Omental fat pad (tissue), 4 donors: ENCODE data around the gene CCDC183. TPM values are rescaled to one million over a fixed set of nuclear protein-coding genes. Genes with fewer than 3 reads are reported as not detected.
"Not testable (repeated sequence)": the region's sequence is repeated elsewhere in the genome, so short reads cannot be mapped to it uniquely, and the experiment has no call there.

Experiments used
- ATAC-seq: fragments of 150-250 bp; one replicate; pipeline ENCODE4 v1.9.1; 2016; ENCODE audit warnings: mild to moderate bottlenecking, moderate library complexity; ENCODE audit not compliant: low FRiP score
- DNase-seq: peaks from one replicate; pipeline ENCODE4 v3.0.0-alpha.2; 2019; ENCODE audit warnings: low spot score
- total RNA-seq, 4 donors: library from RNA; depleted of rRNA; stranded (reverse); fragments of >200 nt; gene quantifications; one replicate each; pipeline ENCODE4 v1.1.0, GENCODE V29; 2016
- TF ChIP-seq, protein P1 (sequence below), 3 donors: fragments of 450-650 bp; IDR thresholded peaks; one replicate each; pipeline ENCODE4 v1.5.1; 2016 to 2017; ENCODE audit warnings: antibody characterized with exemption in 3 of 3, mild to moderate bottlenecking in 3 of 3, moderate library complexity in 2 of 3

CCDC183 gene
- total RNA-seq, 4 donors from 2014 or later, result 1.5 to 2.8 (median 1.9) TPM

DNA sequence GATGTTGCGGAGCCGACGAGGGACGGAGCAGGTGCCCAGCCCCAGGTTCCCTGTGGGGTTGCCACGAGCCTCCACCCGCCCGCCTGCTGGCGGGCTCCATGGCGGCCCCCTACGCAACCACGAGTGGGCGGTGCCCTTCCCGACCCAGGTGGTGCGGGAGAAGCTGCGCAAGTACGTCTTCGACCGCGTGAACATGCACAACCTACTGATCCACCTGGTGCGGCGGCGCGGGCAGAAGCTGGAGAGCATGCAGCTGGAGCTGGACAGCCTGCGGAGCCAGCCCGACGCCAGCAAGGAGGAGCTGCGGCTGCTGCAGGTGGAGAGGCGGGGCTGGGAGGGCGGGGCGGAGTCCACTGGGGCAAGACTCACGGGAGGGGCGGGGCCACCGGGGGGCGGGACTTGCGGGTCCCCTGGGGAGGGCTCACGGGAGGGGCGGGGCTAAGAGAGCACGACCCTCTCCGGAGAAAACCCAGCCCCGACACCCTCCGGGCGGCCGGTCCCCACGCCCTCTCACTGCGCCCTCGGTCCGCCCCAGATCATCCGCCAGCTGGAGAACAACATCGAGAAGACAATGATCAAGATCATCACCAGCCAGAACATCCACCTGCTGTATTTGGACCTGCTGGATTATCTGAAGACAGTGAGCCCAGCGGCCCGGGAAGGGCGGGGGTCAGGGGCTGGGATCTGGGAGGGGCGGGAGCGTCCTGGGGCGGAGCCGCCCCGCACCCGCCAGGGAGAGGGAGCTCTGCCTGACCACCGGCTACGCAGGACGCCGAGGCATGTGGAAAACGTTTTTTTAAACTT lies 3.9 kb downstream of the CCDC183 start:
- DNase-seq (peak; percentile 65), ATAC-seq (peak; percentile 90)
- TF ChIP-seq, protein P1, sequence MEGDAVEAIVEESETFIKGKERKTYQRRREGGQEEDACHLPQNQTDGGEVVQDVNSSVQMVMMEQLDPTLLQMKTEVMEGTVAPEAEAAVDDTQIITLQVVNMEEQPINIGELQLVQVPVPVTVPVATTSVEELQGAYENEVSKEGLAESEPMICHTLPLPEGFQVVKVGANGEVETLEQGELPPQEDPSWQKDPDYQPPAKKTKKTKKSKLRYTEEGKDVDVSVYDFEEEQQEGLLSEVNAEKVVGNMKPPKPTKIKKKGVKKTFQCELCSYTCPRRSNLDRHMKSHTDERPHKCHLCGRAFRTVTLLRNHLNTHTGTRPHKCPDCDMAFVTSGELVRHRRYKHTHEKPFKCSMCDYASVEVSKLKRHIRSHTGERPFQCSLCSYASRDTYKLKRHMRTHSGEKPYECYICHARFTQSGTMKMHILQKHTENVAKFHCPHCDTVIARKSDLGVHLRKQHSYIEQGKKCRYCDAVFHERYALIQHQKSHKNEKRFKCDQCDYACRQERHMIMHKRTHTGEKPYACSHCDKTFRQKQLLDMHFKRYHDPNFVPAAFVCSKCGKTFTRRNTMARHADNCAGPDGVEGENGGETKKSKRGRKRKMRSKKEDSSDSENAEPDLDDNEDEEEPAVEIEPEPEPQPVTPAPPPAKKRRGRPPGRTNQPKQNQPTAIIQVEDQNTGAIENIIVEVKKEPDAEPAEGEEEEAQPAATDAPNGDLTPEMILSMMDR (IDR thresholded peaks at IDR 0.05), result no peak

DNA sequence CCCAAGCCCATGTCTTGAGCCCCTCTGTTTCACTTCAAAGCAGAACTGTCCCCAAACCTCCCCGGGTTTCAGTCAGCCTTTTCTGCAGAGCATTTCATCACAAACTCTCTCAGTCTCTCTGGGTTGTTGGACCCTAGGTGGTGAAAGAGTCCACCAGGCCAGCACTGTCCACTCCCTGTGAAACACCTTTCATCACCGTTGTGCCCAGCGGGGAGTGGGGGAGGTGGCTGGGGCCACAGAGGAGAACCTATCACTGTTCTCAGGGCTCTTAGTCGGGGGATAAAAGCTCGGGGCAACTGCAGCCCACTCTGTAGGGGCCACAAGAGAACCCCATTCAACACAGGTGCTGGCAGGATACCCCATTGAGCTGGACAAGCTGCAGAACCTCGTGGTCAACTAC lies 6.2 kb downstream of the CCDC183 start:
- TF ChIP-seq, protein P1 (IDR thresholded peaks at IDR 0.05), result no peak
- no peak for DNase-seq

DNA sequence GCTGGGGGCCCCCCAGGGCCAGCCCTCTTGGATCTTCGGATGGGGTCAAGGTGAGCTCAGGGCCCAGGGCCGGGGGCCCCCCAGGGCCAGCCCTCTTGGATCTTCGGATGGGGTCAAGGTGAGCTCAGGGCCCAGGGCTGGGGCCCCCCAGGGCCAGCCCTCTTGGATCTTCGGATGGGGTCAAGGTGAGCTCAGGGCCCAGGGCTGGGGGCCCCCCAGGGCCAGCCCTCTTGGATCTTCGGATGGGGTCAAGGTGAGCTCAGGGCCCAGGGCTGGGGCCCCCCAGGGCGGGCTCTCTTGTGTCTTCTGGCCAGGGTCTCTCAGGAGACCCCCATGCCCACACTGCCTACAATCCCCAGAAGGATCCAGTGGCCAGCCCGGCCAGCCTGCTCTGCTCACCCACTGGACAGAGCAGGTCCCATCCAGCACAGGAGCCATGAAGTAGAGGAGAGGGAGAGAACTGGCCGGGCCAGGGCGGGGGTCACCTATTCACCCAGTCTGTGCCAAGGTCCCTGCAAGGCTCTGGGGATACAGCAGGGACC lies 6.9 kb downstream of the CCDC183 start:
- not testable (repeated sequence) for ATAC-seq, DNase-seq

More for the DNA sequence above, 6.2 kb downstream of the CCDC183 start:
- no peak for ATAC-seq

DNA sequence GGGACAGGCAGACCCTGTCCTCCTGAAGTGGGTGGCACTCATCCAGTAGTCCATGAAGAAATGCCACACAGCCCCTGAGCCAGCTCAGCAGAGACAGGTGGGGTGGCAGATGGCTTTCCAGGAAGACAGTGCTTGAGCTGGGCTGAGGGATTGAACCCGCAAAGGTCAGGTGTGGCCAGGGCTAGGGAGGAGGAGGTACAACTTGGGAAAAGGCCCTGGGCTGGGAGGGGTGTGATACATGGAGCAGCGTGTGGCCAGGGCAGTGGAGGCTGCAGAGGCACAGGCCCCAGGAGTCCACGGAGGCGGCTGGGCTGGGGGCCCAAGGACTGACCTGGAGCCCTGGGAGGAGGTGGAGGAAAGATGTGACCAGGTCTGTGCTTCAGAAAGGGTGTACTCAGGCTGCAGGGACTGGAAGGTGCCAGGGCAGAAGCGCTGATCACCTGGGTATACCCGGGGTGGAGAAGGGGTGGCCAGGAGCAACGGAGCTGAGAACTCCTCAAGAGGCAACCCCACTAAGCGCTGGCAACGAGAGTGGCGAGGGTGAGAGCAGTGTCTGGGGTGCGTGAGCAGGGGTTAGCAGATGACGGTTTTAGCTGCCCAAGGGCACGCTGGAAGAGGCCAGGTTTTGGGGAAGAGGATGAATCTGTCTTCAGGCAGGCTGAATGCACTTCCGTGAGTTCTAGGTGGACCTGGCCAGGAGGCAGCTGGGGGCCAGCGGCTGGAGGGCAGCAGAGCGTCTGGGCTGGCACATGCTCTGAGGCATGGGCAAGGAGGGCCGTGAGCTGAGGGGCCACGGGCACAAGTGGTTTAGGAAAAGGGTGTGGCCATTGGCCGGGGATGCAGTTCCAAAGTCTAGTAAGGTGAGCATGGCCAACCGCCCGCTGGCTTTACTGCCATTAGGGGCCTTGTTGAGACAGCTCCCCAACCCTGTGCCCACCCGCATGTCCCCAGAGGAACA lies 7.7 kb downstream of the CCDC183 start:
- ATAC-seq (no peak), DNase-seq (no peak)
- TF ChIP-seq, protein P1 (IDR thresholded peaks at IDR 0.05), result no peak

DNA sequence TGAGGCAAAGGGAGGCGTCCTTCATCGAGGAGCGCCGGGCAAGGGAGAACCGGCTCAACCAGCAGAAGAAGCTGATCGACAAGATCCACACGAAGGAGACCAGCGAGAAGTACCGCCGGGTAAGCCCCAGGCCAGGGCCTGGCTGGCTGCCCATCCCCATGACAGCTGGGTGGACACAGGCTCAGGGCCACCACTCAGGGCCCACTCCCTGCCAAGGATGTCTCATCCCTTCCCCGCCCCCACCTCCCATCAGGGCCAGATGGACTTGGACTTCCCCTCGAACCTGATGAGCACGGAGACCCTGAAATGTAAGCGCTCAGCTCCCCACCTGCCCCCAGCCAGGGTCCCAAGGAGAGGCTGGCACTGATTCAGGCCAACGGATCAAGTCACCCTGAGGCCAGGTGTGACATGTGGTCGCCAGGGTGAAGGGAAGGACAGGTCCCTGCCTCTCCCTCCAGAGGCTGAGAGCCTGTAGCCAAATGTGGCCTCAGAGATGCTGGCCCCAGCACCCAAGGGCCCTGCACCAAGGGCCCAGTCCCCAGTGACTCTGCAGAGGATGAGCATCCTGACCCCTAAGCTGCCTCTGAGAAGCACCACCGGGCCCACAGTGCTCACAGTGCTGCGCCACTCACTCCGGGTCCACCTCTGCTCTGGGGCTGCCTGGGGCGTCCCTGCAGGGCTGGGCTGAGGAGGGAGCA lies 8.5 kb downstream of the CCDC183 start:
- no peak for ATAC-seq
- DNase-seq, result no peak
- TF ChIP-seq, protein P1 (IDR thresholded peaks at IDR 0.05), result no peak

DNA sequence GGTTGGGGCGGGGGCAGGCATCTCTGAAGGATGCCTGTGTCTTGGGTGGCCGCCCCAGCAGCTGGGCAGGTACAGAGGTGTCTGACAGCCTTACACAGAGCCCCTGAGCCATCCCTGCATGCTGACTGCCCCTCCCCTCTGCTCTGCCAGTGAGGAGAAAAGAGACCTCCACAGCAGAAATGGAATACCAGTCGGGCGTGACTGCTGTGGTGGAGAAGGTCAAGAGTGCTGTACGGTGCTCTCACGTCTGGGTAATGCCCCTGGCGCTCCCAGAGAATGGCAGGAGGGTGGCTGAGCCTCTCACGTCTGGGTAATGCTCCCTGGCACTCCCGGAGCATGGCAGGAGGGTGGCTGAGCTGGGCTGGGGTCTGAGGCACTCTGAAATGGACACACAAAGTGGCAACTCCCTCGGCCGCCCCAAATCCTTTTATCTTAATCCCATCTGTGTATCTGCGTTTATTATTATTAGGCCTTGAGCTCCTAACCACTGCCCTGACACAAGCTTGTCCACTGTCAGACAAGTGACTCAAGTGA lies 9.1 kb downstream of the CCDC183 start:
- TF ChIP-seq, protein P1 (IDR thresholded peaks at IDR 0.05), result no peak
- DNase-seq (peak; percentile 5), ATAC-seq (no peak)
